ELF-1 (cell line): ENCODE data around the gene LCN15.
"Not testable (repeated sequence)": the region's sequence is repeated elsewhere in the genome, so short reads cannot be mapped to it uniquely, and the experiment has no call there.

Experiments used
- DNase-seq: peaks from one replicate; pipeline ENCODE4 v3.0.0-alpha.2; 2016; ENCODE audit warnings: low read depth, low spot score

LCN15 gene

GRCh38 chr9:136722093-136722968 is 42.0 kb downstream of the LCN15 start:
- DNase-seq, result no peak

DNA sequence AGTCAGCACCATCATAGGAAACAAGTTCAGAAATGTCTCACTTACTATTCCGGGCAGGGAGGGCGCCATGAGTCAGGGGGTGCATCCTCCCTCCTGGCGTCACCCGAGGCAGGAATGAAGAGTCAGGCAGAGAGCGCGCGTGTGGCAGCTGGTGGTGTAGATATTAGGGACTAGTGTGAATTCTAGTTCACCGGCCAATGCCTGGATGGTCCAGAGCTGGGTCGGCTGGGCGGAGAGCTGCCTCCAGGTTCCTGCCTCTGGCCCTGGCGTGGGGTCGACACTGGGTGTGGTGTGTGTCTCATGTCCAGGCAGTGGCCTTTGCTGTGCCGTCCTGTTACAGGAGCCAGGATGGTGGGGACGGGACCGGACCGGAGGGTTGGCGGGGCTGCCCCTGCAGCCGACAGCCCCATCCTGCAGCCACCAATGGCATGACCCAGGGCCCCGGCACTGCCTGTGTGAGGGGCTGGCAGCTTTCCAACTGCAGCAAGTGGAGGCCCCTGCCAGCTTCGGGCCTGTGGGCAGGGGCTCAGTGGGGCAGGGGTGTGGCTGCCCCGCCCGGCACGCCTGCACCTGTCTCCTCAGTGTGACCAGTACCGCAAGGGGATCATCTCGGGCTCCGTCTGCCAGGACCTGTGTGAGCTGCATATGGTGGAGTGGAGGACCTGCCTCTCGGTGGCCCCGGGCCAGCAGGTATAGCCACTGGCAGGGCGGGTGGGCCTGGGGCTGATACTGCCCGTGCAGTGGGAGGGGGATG is 42.8 kb downstream of the LCN15 start:
- no peak for DNase-seq

DNA sequence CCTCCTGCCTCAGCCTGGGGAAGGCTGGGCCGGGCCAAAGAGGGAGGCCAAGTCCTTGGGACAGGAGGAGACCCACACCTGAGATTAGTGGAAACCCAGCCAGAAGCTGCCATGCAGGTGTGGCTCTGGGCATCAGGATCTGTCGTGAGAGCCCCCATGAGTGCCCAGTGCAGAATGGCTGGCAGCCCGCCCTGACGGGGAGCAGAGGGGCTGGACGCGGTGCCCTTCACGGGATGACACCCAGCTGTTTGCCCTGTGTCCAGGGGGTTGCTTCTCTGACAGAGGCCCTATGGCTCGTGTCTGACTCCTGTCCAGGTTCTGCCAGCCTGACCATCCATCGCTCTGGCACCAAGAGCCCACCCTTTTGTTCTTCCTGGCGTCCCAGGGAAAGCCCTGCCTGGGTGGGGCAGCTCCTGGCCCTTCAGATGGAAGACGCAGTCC is 43.4 kb downstream of the LCN15 start:
- no peak for DNase-seq

- DNase-seq, result peak; percentile 74
Measured at GRCh38 chr9:136720251-136720897, 43.9 kb downstream of the LCN15 start.

DNA sequence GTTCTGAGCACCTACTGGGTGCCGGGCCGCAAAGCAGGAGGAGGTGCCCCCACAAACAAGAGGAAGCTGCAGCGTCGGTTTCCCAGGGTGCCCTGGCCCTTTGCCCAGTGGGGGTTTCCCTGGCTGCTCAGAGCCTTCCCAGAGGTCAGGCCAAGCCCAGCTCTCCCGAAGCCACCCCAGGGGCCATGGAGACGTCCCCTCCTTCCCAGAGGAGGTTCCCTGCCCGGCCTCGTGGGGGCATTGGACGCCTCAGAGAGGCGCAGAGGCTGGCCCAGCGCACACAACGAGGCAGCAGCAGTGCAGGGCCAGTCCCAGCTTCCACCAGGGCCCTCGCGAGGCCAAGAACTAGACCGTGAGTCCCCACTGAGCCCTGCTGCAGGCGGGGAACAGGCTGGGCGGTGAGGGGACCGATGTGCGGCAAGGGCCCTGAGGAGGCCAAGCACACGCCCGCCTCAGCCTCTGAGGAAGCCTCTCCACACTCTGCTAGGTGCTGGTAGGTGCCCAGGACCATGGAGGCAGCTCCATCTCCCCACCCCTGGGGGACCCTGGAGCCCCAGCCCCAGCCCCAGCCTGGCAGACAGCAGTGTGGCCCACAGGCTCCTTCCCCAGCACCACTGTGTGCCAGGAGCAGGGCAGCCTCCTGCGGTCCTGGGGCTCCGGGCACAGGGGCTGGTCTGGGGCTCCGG is 45.0 kb downstream of the LCN15 start:
- peak; percentile 35 for DNase-seq

DNA sequence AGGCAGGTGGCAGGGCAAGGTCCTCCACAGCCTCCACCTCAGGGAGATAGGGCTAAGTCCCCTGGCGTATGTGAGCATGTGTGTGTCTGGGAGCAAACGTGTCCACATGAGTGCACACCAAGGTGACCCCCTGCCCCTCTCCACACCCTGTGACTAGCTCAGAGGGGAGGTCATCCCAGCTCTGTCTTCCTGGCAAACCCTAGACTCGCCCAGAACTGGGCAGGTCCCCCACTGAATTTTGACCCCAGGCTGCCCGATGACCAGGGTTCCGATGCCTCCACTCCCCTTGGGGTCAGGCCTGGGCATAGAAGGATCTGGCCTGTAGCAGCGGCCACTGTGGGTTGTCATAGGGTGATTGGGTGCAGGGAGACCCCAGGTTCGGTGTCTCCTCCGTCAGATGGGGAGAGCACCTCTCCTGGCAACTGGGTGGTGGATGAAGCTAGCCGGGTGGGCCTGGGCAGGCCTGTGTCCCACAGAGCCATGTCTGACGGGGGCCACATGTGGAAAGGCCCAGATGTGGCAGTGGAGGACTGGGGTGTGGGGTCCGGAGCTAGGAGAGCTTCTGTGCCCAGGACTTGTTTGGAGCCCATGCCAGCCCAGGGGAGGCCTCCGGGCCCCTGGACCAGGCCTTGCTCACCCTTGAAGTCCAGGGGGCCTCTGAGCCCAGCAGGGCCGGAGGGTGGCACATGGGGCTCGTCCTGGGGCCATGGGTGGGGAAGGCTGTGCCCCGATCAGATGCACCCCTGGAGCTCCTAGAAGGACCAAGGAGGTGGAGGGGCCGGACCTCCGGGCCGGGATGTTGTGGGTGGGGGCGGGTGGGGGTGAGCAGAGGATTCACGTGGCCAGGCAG is 45.7 kb downstream of the LCN15 start:
- no peak for DNase-seq

DNA sequence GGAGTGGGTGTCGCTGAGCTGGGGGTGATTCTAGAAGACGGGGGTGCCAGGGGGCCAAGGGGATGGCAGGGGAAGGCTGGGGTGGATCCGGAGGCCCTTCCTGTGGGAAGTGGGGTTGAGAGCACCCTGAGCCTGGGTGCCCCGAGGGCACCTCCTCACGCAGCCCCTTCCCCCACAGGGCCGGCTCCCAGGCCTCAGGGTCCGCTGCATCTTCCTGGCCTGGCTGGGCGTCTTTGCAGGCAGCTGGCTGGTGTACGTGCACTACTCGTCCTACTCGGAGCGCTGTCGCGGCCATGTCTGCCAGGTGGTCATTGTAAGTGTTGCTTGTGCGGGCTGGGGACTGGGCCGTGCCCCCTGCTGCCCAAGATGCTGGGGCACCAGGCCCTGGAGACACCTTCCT is 46.9 kb downstream of the LCN15 start:
- no peak for DNase-seq

- no peak for DNase-seq
Measured at GRCh38 chr9:136714893-136715274, 49.4 kb downstream of the LCN15 start.

DNA sequence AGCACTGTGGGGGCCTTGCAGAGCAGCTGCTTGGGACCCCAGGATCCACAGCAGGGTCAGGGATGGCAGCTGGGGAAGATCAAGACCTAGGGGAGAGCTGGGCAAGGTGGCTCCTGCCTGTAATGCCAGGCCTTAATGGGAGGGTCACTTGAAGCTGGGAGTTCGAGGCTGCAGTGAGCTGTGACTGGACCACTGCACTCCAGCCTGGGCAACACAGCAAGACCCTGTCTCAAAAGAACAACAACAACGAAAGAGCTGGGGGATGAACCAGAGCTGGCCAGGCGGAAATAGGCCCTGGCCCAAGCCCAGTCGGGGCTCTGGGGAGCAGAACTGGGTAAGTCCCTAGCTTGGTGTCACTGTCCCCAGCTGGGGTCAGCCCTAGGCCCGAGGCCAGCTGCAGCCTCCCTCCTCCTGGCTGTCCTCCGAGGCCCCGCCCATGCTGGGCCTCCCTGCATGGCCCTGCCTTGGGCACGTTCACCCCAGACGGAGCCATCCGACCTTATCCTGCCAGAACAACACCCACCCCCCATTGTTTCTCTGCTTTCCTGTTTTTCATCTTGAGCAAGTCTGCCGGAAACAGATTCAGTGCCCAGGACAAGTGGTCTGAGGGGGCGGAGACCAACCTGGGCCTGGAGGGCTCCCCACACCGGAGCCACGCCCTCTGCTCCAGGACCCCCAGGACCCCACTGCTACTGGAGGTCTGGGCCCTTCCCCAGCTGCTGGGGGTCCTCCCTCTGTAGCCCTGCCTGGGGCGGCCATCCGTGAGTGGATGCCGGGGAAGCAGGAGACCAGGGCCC is 50.0 kb downstream of the LCN15 start:
- DNase-seq, result peak; percentile 27

DNA sequence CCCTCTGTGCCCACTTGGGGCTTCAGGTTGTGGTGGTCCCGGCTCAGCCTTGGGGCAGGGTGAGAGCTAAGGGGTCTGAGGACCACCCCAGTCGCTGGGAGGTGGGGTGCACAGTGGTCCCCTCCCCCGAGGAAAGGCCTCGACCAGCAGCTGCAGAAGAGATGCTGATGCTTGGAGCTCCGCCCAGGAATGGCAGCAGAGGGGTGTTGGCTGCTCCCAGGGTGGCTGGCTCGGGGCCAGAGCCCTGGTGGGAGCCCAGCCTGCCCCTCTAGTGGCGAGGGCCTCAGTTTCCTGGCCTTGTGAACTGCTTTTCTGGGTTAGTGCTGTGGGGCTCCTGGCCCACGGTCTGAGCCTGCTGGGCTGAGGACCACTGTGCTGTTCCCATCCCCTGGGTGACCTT is 50.8 kb downstream of the LCN15 start:
- DNase-seq, result no peak

GRCh38 chr9:136712690-136713544 is 51.4 kb downstream of the LCN15 start:
- peak; percentile 23 for DNase-seq

DNA sequence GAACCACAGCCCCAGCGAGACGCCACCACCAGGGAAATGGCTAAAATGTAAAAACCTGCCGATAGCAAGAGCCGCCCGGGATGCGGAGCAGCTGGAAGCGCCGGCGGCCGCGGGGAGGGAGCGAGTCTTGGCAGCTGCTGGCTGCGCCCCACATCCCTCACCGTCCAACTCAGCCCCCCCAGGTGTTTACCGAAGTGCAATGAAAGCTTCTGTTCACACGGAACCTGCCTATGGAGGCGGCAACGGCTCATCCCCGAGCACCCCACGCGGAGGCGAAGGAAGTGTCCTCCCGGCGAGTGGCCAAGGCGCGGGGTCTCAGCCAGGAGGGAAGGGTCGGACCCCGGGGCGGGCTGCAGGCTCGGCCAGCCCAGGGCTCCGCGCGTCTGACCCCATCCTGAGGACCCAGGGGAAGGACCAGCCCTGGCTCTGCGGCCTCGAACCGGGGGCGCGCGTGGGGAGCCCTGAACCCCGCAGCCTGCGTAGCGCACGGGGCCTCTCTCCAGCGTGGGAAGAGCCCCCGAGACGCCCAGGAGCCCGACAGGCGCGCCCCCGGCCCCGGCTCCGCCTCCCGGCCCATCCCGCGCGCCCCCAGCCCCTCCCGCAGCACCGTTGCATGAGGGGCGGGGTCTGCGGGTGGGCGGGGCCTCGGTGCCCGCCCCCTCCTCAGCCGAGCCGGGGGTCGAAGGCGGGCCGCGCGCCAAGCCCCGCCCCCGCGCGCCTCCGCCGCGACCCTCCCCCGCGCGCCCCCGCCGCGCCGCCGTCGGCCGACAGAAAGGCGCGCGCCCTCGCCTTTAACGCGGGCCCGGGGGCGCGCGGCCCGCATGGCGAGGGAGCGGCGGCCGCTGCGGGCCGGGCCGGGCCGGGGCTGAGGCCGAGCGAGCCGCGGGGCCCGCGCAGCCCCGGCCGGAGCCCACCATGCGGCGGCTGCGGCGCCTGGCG is 52.3 kb downstream of the LCN15 start, which contains the start of gene DIPK1B:
Gene DIPK1B, plus strand, starts transcription at position 822 of the 939 bp plus-strand sequence. Its CDS starts 94 bp downstream, at position 916.
- peak; percentile 65 for DNase-seq

- not testable (repeated sequence) for DNase-seq
Measured at GRCh38 chr9:136711219-136711648, 53.1 kb downstream of the LCN15 start.

DNA sequence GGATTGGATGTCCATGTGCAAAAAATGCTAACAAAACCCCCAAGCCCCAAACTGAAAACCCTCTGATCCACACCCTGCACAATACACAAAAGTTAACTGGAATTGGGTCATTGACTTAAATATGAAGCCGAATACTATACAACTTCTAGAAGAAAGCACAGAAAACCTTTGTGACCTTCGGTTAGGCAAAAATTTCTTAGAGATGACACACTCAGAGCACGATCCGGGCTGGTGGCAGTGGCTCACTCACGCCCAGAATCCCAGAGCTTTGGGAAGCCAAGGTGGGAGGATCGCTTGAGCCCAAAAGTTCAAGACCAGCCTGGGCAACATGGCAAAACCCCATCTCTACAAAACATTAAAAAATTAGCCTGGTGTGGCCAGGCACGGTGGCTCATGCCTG is 53.8 kb downstream of the LCN15 start:
- DNase-seq, result no peak
